8988T (cell line): ENCODE results near the gene LTO1.

ENCODE experiments used
- DNase-seq: peaks from one replicate; pipeline ENCODE4 v3.0.0; 2011

LTO1 gene

GRCh38 chr11:69644071-69644961, 30.8 kb downstream of the LTO1 start:
- peak; percentile 68 for DNase-seq

DNA sequence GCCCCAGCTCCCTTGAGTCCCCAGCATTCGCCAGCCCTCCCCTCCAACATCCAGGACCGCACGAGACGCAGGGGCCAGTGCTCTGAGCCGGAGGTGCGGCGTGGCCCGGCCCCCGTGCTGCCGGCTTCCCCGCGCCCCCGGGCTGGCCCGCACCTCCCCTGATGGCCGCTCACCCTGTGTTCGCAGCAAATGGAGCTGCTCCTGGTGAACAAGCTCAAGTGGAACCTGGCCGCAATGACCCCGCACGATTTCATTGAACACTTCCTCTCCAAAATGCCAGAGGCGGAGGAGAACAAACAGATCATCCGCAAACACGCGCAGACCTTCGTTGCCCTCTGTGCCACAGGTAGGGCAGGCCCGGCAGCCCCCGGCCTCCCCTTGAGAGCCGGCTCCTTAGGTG, 31.5 kb downstream of the LTO1 start:
- DNase-seq: peak; percentile 29

GRCh38 chr11:69642913-69643632, 32.1 kb downstream of the LTO1 start:
- peak; percentile 86 for DNase-seq

DNA sequence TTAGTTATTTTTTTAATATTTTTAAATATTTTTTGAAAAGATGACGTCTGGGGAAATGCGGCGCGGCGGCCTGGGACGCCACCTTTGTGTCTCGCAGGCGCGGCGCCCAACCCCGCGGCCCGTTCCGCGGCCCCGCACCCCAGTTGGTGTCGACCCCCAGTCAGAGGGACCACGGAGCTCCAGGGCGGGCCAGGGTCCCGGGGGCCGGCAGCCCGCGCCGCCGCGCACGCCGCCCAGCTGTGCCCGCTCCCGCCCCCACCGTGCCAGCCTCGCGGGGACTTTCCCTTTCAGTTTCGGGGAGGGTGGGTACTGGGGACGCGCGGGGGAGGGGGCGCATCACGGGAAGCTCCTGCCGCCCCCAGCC, 32.6 kb downstream of the LTO1 start:
- peak; percentile 57 for DNase-seq

DNA sequence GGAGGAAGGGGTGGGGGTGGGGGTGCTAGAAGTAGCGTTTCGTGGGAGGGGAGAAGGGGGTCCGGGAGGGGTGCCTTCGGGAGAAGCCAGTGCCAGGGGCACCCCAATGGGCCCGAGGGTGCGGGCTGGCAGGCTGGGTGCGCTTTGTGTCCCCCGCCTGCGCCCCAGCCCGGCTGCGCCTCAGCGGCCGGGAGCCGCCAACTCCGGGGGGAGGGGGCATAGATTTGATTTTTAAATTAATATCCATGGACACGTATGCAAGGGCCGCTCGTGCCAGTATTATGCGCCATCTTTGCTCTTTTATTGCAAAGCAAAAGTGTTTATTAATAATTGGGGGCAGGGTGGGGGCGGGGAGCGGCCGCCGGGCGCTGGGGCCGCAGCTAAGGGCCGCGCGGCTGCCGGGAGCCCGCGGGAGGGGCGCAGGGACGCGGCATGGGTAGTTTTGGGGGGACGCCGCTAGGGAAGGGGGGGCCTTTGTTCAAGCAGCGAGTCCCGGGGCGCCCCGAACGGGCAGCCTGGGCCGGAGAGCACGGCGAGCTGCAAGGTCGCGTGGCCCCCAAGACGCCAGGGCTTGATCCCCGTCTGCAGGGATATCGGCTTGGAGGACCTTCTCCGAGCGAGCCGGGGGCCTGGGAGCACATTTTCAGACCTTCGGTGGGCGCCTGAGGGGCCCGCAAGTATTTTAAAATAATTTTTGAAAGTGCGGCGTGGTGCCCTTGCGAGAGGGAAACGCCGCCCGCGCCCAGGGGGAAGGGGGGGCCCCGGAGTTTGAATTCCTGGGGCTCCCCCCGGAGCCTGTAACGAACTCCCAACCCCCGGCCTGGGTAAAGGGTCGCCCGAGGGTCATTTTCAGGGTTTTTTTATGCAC, 33.2 kb downstream of the LTO1 start:
- DNase-seq: peak; percentile 37

GRCh38 chr11:69640995-69641581, 34.1 kb downstream of the LTO1 start, which contains the start of gene CCND1:
TSS of gene CCND1 (plus strand) at chr11:69641156. CDS start at chr11:69641314, 158 bp downstream.
- peak; percentile 91 for DNase-seq

DNA sequence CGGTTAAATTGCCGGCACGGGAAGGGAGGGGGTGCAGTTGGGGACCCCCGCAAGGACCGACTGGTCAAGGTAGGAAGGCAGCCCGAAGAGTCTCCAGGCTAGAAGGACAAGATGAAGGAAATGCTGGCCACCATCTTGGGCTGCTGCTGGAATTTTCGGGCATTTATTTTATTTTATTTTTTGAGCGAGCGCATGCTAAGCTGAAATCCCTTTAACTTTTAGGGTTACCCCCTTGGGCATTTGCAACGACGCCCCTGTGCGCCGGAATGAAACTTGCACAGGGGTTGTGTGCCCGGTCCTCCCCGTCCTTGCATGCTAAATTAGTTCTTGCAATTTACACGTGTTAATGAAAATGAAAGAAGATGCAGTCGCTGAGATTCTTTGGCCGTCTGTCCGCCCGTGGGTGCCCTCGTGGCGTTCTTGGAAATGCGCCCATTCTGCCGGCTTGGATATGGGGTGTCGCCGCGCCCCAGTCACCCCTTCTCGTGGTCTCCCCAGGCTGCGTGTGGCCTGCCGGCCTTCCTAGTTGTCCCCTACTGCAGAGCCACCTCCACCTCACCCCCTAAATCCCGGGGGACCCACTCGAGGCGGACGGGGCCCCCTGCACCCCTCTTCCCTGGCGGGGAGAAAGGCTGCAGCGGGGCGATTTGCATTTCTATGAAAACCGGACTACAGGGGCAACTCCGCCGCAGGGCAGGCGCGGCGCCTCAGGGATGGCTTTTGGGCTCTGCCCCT, 34.7 kb downstream of the LTO1 start:
- DNase-seq: no peak

DNA sequence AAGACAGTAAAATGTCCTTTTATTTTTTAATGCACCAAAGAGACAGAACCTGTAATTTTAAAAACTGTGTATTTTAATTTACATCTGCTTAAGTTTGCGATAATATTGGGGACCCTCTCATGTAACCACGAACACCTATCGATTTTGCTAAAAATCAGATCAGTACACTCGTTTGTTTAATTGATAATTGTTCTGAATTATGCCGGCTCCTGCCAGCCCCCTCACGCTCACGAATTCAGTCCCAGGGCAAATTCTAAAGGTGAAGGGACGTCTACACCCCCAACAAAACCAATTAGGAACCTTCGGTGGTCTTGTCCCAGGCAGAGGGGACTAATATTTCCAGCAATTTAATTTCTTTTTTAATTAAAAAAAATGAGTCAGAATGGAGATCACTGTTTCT, 35.3 kb downstream of the LTO1 start:
- DNase-seq: no peak

- DNase-seq: peak; percentile 93
Measured at GRCh38 chr11:69638941-69639681, 36.0 kb downstream of the LTO1 start.

DNA sequence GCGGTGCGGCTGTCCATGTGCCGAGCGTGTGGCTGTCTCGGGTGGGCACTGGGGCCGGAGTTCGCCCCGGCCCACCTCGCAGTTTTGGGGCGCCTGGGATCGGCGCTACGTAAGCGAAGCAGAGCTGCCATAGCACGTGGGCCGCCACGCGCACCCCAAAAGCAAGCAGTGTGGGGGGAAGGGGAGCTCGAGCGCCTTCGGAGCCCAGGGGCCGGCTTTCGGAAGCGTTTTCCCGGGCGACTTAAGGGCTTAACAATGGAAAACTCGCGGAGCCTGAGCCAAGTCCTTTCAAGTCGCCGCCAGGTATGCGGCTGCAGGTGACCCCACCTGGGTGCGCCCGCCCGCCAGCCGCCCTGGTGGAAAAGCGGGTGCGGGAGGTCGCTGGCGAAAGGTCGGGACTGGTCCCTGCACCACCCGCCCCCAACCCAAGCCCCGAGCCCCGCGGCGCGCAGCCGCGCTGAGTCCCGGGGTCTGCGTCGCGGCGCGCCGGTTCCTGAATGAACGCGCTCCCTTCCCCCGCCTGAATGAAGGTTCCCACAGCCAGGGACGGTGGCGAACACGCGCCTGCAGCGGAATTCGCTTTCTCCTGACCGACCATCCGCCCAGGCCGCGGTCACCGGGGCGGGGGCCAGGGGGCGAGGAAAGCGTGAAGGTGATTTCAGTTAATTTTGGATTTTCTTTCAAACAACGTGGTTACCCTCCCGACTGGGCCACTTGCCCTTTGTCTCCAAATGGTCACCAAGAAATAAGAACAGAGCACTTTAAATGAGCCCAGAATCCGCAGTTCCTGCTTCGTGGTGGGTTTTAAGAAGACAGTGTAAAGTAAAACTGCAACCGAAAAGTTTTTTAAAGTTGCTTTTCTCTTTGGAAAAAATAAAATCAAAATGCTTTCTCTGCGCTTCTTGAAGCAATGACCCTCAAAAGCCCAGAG, 36.9 kb downstream of the LTO1 start:
- no peak for DNase-seq

DNA sequence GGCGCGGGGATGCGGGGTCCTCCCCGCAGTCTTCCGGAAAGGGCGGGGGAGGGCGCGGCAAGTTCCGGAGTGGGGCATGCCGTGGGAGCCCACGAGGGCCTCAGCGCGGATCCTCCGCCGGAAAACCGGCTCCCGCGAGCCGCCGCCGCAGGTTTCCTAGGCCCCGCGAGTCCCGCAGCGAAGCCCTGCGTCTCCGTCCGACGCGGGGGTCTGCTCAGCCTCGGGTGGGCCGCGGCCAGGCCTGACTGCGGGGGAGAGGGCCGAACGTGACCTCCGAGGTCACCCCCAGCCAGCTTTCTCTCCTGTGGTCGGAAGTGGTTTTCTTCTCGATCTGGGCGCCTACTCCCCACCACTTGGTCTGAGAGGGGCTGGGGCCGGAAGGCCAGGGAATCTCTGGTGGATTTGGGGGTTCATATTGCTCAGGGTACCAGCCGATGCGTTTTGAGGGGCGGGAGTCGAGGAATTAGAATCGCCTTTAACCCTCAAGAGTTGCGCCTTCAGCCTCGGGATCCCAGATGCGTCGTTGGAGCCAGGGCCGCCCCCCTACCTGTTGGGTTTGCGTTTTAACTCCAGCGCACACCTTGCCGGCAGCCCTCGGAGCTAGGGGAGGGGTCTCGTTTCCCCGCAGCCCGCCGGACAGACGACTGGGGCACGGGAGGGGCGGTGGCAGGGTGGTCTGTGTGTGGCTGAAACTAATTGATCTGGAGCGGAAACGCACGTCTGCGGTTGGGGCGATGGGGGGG, 37.8 kb downstream of the LTO1 start:
- no peak for DNase-seq

DNA sequence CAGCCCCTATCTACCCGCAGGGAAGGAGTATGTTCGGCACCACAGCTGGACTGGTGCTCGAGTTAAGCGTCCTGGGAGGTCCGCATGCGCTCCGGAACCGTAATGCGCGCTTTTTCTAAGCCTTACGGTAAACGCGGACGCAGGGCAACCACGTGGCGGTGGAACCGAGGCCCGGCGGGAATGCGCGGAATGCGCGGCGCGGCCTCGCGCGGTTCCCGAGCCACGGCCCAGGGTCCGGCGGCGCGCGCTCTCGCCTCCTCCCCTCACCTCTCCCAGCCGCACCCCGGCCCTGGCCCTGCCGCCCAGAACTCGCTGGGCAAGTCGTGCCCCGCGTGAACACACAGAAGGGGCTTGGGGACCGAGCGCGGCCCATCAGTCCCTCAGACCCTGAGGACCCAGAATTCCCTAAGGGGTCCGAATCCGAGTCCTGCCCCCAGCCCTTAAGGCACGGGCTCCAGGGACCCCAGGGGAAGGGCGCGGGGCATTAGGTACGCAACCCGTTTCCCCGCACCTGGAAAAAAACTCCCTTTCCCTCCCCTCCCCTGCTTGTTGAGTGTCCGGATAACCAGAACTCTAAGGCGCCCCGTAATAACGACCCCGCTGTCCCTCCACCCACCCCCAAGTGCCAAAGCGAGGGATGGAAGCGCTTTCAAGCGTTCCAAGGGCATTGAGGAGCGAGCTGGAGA, 38.5 kb downstream of the LTO1 start:
- DNase-seq: peak; percentile 89

DNA sequence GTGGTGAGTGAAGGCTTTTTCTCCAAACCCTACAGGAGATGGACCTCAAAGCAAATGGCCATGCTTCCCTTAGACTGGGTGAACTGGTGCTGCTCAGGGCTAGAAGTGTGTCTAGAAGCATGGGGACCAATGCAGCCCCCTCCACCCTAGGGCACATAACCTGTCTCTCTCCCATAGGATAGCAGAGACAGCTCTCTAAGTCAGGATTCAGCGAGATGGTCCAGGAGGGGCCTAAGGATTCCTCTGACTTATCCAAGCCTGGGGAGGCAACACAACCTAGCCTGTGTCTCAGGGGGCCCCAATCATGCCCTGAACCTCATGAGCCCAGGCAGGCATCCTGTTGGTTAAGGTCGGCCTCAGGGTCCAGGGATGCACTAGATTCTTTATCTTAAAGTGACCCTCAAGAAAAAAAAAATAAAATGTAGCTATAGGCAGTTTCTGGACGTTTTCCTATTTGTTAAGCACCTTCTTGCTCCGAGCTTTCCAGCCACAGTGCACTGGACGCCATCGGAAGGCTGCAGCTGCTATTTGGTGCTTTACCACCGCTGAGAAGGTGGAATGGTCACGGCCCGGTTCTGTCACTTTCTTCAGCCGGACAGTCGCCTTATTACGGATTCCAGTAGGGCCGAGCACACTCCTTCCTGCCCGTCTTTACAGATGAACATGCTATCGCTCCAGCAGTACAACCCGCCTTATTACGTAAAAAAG, 39.2 kb downstream of the LTO1 start:
- DNase-seq: peak; percentile 36

- no peak for DNase-seq
Measured at GRCh38 chr11:69635195-69635594, 40.0 kb downstream of the LTO1 start.

GRCh38 chr11:69634590-69634989, 40.6 kb downstream of the LTO1 start:
- no peak for DNase-seq

GRCh38 chr11:69634069-69634468, 41.1 kb downstream of the LTO1 start:
- no peak for DNase-seq

GRCh38 chr11:69632900-69633299, 42.3 kb downstream of the LTO1 start:
- no peak for DNase-seq

- no peak for DNase-seq
Measured at GRCh38 chr11:69630424-69630823, 44.7 kb downstream of the LTO1 start.
